HG03342 (cell line): ENCODE data around the gene MUC5B.
"Not testable (repeated sequence)": the region's sequence is repeated elsewhere in the genome, so short reads cannot be mapped to it uniquely, and the experiment has no call there.

Source experiments
- ATAC-seq: cut with Tn5 transposase; IDR thresholded peaks from one replicate; pipeline ENCODE4 v1.9.1; 2021; ENCODE audit warnings: mild to moderate bottlenecking, moderate library complexity; ENCODE audit not compliant: unreplicated experiment

The MUC5B gene

GRCh38 chr11:1244557-1244956, 21.7 kb downstream of the MUC5B start:
- ATAC-seq: not testable (repeated sequence)

GRCh38 chr11:1245717-1246116, 22.9 kb downstream of the MUC5B start:
- not testable (repeated sequence) for ATAC-seq

GRCh38 chr11:1246301-1246700, 23.4 kb downstream of the MUC5B start:
- not testable (repeated sequence) for ATAC-seq

- ATAC-seq: not testable (repeated sequence)
Measured at GRCh38 chr11:1247026-1247425, 24.2 kb downstream of the MUC5B start.

- not testable (repeated sequence) for ATAC-seq
Measured at GRCh38 chr11:1248951-1249350, 26.1 kb downstream of the MUC5B start.

- ATAC-seq: not testable (repeated sequence)
Measured at GRCh38 chr11:1250411-1250810, 27.5 kb downstream of the MUC5B start.

- no peak for ATAC-seq
Measured at GRCh38 chr11:1251236-1251770, 28.4 kb downstream of the MUC5B start.

GRCh38 chr11:1252371-1253102, 29.7 kb downstream of the MUC5B start:
- ATAC-seq: no peak

GRCh38 chr11:1253103-1253485, 30.2 kb downstream of the MUC5B start:
- ATAC-seq: no peak

- no peak for ATAC-seq
Measured at GRCh38 chr11:1254086-1254648, 31.3 kb downstream of the MUC5B start.

- ATAC-seq: no peak
Measured at GRCh38 chr11:1254733-1255132, 31.9 kb downstream of the MUC5B start.

GRCh38 chr11:1255151-1255550, 32.3 kb downstream of the MUC5B start:
- no peak for ATAC-seq

- ATAC-seq: no peak
Measured at GRCh38 chr11:1256257-1257045, 33.6 kb downstream of the MUC5B start.

GRCh38 chr11:1257366-1257765, 34.5 kb downstream of the MUC5B start:
- no peak for ATAC-seq

- ATAC-seq: no peak
Measured at GRCh38 chr11:1257916-1258315, 35.0 kb downstream of the MUC5B start.

GRCh38 chr11:1258401-1259075, 35.7 kb downstream of the MUC5B start:
- no peak for ATAC-seq

GRCh38 chr11:1259076-1259461, 36.2 kb downstream of the MUC5B start:
- no peak for ATAC-seq

GRCh38 chr11:1259561-1259960, 36.7 kb downstream of the MUC5B start:
- ATAC-seq: no peak

- no peak for ATAC-seq
Measured at GRCh38 chr11:1260023-1260501, 37.2 kb downstream of the MUC5B start.

- no peak for ATAC-seq
Measured at GRCh38 chr11:1260620-1261019, 37.8 kb downstream of the MUC5B start.
